Lower lobe of right lung (tissue), 2 donors: ENCODE results near the gene TMEM237. TPM values are rescaled to one million over a fixed set of nuclear protein-coding genes. Genes with fewer than 3 reads are reported as not detected.
"Not testable (repeated sequence)": the region's sequence is repeated elsewhere in the genome, so short reads cannot be mapped to it uniquely, and the experiment has no call there.

Source experiments
- ATAC-seq, 2 donors: fragments of 200-7000 bp; cut with Tn5 transposase; one replicate each; pipeline ENCODE4 v1.9.1; 2020 to 2022; ENCODE audit warnings: mild to moderate bottlenecking in 2 of 2, moderate library complexity in 2 of 2
- DNase-seq: peaks from one replicate; pipeline ENCODE4 v3.0.0-alpha.2; 2020
- H3K27ac ChIP-seq: fragments of 200-600 bp; one replicate; pipeline ENCODE4 v1.8.0; 2022
- H3K27me3 ChIP-seq: fragments of 200-600 bp; one replicate; pipeline ENCODE4 v1.8.0; 2022; ENCODE audit warnings: low read depth
- H3K36me3 ChIP-seq: fragments of 200-600 bp; one replicate; pipeline ENCODE4 v1.8.0; 2022; ENCODE audit warnings: mild to moderate bottlenecking
- H3K4me1 ChIP-seq: fragments of 200-600 bp; one replicate; pipeline ENCODE4 v1.8.0; 2022
- H3K4me3 ChIP-seq: fragments of 200-600 bp; one replicate; pipeline ENCODE4 v1.8.0; 2022; ENCODE audit warnings: mild to moderate bottlenecking
- H3K9me3 ChIP-seq: fragments of 200-600 bp; one replicate; pipeline ENCODE4 v1.8.0; 2022
- CTCF ChIP-seq: fragments of 200-600 bp; IDR thresholded peaks from one replicate; pipeline ENCODE4 v1.8.0; 2022; ENCODE audit warnings: antibody characterized with exemption, mild to moderate bottlenecking
- intact Hi-C: fragments of 100-400 bp; cut with DNase I; formaldehyde crosslinking; loops from one replicate; pipeline ENCODE4 v1.11.0; 2022
- total RNA-seq: library from RNA; stranded (reverse); fragmentation: NEBNext Ultra II Directional; extraction: Animal tissue kit (Norgen Biotek cat#: 25700); gene quantifications from one replicate; pipeline ENCODE4 v1.2.1, GENCODE V29; 2021
- donor health status: DM: no; HTN: yes; CAD: no; lungs with severe emphysema.

The TMEM237 gene
- total RNA-seq, 1 donor from 2014 or later, result 13.9 TPM

- H3K4me3 ChIP-seq, result no peak overlapping the region
- no peak for DNase-seq
- ATAC-seq, result no peak
- no peak for TF ChIP-seq CTCF
- no peak overlapping the region for H3K27ac ChIP-seq
- no peaks in the 10 kb centered on the region for H3K27me3 ChIP-seq
- intact Hi-C loops, result no loop called here
- no peaks in the 10 kb centered on the region for H3K9me3 ChIP-seq
- no peaks in the 10 kb centered on the region for H3K36me3 ChIP-seq
- no peaks in the 10 kb centered on the region for H3K4me1 ChIP-seq
Observed at GRCh38 chr2:201674794-201675193, 31.5 kb upstream of the TMEM237 start.

GRCh38 chr2:201674298-201674697, 31.0 kb upstream of the TMEM237 start:
- no peak for TF ChIP-seq CTCF
- intact Hi-C loops, result no loop called here
- H3K27ac ChIP-seq, result no peak overlapping the region
- no peak overlapping the region for H3K4me3 ChIP-seq
- DNase-seq, result no peak
- H3K36me3 ChIP-seq, result no peaks in the 10 kb centered on the region
- no peak for ATAC-seq
- no peaks in the 10 kb centered on the region for H3K27me3 ChIP-seq
- no peaks in the 10 kb centered on the region for H3K9me3 ChIP-seq
- H3K4me1 ChIP-seq, result no peaks in the 10 kb centered on the region

- Histone ChIP-seq H3K27me3 (no peaks in the 10 kb centered on the region), H3K36me3 (no peaks in the 10 kb centered on the region), H3K4me3 (no peak overlapping the region), H3K4me1 (no peaks in the 10 kb centered on the region), H3K27ac (no peak overlapping the region), H3K9me3 (no peaks in the 10 kb centered on the region)
- ATAC-seq (no peak), DNase-seq (no peak)
- intact Hi-C loops, result no loop called here
- no peak for TF ChIP-seq CTCF
Observed at GRCh38 chr2:201673546-201673945, 30.2 kb upstream of the TMEM237 start.

GRCh38 chr2:201671205-201671604, 27.9 kb upstream of the TMEM237 start:
- H3K36me3 ChIP-seq, H3K27ac ChIP-seq, H3K4me1 ChIP-seq, H3K4me3 ChIP-seq, H3K9me3 ChIP-seq, intact Hi-C loops, H3K27me3 ChIP-seq, DNase-seq, ATAC-seq: not testable (repeated sequence)

GRCh38 chr2:201669865-201670264, 26.6 kb upstream of the TMEM237 start:
- TF ChIP-seq CTCF, result no peak
- Histone ChIP-seq H3K9me3 (no peaks in the 10 kb centered on the region), H3K27ac (no peak overlapping the region), H3K4me3 (no peak overlapping the region), H3K4me1 (no peaks in the 10 kb centered on the region), H3K27me3 (no peaks in the 10 kb centered on the region), H3K36me3 (no peaks in the 10 kb centered on the region)
- DNase-seq (no peak), ATAC-seq (no peak)
- intact Hi-C loops, result no loop called here

GRCh38 chr2:201668402-201668910, 25.2 kb upstream of the TMEM237 start:
- ATAC-seq, result peak in 1 of 2 donors; percentile 30
- Histone ChIP-seq H3K27ac (no peak overlapping the region), H3K4me1 (no peaks in the 10 kb centered on the region), H3K36me3 (no peaks in the 10 kb centered on the region), H3K9me3 (no peaks in the 10 kb centered on the region), H3K27me3 (no peaks in the 10 kb centered on the region), H3K4me3 (no peak overlapping the region)
- no peak for TF ChIP-seq CTCF
- intact Hi-C loops, result no loop called here
- no peak for DNase-seq
